NAMALWA (cell line): Measurements from ENCODE around the gene GATAD2A.
"Not testable (repeated sequence)": the region's sequence is repeated elsewhere in the genome, so short reads cannot be mapped to it uniquely, and the experiment has no call there.

Experiments used
- DNase-seq: peaks from one replicate; pipeline ENCODE4 v3.0.0-alpha.2; 2015; ENCODE audit warnings: low spot score

GATAD2A gene

DNA sequence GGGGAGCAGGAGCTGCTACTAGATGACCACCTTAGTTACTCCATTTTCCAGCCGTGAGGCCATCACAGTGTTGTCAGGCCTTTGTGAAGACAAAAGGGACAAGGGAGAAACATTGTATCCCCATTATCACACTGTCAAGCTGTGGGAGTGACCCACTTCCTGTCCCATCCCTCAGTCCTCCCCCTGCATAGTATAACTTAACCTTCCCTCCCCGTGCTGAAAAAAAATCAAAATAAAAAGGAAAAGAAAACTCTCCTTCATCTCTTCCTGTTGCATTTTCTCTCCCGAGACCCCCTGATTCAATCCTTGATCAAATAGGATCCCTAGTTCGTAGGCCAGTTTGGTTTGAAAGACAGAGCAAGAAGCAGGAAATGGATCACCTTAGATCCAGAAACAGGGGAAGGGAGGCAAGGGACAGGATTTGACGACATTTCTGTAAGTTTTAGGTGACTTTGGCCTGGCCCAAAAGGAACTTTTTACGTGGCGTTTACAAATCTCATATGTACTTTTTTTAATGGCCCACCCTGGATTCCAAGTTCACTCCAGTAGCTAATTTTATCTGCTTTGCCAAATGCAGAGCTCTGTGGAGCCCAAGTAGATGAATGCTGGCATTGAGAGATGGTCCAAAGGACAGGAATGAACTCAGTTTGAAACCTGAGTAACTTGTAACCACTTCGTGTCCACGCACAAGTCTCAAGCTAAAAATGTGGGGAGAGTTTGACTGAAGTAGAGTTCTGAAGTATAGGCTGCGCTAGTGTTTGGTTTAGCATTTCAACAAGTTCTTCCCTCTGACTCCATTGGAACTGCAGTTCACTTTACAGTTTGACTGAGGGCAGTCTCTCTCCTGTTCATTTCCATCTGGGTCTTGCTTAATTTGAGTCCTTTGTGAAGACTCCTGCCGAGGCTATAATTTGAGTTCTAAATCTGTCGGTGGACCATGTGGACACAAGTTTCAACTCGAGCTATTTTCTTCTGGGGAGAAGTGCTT, 16.6 kb upstream of the GATAD2A start:
- no peak for DNase-seq

DNA sequence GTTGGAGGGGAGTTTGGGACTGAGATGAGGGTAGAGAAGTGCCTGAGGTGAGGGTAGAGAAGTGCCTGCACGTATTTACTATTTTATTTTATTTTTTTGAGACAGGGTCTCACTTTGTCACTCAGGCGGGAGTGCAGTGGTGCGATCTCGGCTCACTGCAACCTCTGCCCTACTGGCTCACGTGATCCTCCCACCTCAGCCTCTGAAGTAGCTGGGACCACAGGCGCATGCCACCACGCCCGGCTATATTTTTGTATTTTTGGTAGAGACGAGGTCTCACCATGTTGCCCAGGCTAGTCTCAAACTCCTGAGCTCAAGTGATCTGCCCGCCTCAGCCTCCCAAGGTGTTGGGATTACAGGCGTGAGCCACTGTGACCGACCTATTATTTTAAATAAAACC, 15.8 kb upstream of the GATAD2A start:
- DNase-seq = not testable (repeated sequence)

DNA sequence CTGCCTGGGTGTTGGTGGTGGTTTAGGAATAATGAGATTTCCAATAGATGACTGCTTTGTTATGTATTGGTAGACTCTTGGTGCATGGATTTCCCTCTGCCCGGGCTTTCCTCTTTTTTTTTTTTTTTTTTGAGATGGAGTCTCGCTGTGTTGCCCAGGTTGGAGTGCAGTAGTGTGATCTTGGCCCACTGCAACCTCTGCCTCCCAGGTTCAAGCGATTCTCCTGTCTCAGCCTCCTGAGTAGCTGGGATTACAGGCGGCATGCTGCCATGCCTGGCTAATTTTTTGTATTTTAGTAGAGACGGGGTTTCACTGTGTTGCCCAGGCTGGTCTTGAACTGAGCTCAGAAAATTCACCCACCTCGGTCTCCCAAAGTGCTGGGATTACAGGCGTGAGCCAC, 11.1 kb upstream of the GATAD2A start:
- not testable (repeated sequence) for DNase-seq

DNA sequence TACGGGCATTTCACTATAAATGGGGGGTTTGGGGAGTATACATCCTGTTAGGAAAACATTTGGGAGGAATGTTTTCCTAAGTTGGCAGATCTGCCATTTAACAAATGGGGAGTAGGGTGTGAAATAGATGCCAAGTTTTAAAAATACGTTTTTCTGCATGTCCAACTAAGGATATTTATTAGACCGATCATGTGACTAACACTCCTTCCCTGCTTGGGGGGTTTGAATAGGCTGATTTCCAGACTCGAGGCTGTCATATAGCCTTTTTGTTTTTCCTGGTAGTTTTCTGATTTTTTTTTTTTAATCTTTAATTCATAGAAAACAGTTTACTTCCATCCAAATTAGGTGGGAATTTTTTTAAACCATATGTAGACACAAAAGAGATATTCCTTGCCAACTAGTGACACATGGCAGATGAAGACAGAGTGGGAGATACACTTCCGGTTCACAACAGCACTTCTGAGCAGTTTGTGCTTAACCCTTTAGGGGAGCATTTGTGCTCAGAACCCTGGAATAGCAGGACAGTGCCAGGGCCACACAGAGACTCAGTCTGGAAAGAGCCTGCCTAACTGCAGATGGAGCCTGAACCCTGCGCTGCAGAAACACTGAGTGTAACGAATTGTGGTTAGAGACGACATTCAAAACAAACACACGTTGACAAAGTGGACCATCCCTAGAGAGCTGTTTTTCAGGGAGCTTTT, 5.6 kb upstream of the GATAD2A start:
- DNase-seq = no peak

DNA sequence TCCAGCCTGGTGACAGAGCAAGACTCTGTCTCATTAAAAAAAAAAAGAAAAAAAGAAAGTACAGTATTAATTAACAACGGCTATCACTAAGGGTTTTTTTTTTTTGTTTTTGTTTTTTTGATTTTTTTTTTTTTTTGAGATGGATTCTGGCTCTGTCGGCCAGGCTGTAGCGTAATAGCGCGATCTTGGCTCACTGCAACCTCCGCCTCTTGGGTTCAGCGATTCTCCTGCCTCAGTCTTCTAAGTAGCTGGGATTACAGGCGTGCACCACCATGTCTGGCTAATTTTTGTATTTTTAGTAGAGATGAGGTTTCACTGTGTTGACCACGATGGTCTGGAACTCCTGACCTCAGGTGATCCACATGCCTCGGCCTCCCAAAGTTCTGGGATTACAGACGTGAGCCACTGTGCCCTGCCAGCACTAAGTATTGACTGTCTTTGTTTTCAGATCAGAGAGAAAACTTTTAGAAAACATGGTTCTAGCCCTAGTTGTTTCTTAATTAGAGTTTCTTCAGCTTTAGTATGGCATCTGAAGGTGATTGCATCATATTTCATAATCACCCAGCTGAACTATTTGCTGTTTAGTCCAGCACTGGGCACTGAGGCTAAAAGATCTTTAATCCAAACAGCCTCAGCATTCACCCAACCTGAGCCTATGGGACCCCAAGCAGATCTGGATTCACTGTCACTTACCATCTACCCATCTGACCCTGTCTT, 2.7 kb upstream of the GATAD2A start:
- no peak for DNase-seq

DNA sequence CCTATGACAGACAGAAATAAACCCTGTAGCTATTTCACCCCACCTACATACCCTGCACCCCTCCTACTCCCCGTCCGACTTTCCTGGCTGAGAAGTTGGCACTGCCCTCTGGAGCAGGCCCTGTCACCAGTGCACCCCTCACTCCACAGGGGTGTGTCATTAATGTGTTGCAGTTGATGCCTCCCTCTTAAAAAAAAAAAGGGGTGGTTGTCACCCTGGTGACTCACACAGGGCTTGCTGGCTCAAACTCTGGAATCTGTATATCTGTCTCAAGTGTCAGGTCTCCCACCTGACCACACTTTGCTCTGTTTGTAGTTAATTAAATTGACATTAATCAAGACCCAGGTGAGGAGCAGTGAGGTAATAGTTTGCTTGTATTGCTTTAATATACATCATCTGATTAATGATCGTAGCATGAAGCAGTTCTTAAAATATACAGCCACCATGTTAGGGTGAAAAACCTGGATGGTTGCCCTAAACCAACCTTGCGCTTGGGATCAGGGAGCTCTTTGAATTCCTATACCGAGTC, 2.0 kb upstream of the GATAD2A start:
- no peak for DNase-seq

DNA sequence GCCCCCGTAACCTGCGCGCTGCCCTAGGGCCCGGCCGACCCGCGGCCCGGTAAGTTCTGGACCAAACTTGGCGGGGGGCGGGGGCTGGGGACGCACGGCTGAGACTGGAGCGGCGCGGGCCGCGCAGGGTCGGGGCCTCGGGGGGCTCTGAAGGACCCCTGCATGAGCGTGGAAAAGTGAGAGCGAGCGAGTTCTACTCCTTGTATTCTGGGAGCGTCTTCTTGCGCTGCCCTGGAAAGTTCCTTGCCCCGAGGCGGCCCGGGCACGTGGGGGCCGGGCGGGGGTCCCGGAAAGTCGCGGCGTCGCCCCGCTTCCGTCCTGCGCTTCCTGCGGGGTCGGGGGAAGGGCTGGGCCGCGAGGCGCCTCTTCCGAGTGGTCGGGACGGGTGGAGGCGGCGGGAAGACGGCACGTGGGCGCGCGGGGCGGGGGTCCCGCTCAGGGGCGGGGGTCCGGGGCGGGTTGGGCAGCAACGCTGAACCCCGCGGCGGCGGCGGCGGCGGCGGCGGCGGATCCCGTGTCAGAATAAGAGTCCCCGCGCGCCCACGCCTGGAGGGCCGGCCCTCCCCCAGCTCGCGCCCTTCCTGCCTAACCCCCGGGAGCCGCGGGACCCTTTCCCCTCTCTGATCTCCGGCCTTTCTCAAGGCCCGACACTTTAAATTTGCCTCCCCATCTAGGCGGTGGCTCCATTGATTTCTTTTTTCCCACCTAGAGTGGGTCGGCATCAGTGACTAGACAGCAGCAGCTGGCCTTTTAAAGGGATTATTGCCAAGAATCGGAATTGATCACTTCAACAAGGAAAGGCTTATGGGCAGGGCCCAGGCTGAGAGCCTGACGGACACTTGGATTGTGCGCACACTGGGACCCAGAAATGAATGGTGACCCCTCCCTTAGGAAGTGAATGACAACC, 749 bp downstream of the GATAD2A start:
- DNase-seq = peak; percentile 47

DNA sequence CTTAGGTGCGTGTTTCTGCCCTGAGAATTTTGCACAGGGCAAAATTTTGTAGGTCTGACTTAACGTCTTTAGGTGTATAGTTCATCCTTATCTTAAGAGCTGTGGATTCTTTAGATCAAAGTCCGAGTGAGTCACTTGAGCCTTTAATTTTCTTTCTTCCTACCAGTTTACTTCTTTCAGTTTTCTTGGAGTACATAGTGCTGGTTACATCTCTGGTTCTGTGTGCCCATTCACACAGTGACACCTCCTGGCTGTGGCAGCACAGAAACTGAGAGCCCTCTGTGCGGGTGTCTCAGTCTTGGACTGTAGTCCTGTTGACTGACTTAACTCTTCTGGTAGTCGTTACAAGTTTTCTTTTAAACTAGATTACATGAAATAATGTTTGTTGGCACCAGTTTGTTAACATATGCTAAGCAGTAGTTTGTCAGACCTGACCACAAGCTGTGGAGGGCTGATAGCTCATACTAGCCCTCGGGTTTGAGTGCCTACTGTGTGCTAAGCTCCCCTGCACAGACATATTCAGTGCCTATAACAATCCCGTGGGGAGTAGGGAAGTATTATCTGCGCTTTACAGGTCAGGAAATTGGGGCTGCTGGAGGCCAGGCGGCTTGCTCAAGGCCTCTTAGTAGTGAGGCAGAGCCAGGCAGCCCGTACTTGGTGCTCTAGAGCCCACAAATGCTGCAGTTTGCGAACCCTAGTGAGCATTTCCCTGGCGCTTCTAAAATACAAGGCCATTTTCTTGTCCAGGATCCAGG, 1.6 kb downstream of the GATAD2A start:
- peak; percentile 84 for DNase-seq

DNA sequence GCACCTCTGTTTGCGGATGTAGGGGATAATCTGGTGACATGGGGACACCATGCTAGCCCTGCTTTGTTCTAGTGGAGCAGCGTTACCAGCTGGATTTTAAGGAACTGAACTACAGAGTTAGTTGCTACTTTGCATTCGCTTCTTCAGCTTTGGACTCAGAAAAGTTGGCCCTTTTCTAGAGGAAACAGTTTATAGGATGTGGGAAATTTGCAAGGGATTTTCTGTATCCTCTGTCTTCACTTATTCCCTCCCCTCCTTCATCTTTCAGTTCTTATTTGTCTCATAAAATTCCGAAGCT, 2.1 kb downstream of the GATAD2A start:
- peak; percentile 31 for DNase-seq

DNA sequence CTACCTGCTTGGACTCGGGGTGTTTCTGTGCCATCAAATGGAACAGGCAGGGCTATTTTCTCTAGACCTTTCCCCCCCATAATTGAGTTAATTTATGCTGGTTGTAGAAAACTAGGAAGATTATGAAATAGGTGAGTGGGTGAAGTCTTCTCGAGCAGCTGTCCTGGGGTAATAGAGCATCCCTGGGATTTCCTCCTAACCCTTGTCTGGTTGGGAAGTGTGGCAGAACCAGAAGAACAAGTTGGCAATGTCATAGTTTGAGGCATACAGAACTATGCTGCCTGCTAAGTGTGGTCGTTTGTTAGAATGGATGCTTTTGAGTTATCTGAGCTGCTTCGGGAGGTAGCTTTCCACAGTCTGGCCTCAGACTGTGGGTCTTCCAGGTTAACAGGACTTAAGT, 3.7 kb downstream of the GATAD2A start:
- DNase-seq = no peak

DNA sequence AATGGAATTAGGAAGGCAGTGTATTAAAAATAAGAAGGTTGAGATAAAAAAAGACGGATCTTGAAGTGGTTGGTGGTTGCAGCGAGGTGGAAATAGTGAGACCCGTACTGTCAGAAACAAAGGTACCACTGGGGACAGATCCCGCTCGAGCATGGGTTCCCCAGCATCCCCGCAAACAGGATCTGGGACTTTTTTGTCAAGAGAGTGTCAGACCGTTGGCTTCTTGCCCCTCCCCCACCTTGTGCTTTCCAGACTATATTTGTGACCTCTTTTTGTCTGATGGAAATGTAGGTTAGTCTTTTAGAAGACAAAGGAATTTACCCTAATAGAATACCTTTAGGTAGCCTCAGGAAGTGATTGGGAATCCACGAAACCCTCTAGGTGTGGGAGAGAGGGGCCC, 4.2 kb downstream of the GATAD2A start:
- DNase-seq = no peak

DNA sequence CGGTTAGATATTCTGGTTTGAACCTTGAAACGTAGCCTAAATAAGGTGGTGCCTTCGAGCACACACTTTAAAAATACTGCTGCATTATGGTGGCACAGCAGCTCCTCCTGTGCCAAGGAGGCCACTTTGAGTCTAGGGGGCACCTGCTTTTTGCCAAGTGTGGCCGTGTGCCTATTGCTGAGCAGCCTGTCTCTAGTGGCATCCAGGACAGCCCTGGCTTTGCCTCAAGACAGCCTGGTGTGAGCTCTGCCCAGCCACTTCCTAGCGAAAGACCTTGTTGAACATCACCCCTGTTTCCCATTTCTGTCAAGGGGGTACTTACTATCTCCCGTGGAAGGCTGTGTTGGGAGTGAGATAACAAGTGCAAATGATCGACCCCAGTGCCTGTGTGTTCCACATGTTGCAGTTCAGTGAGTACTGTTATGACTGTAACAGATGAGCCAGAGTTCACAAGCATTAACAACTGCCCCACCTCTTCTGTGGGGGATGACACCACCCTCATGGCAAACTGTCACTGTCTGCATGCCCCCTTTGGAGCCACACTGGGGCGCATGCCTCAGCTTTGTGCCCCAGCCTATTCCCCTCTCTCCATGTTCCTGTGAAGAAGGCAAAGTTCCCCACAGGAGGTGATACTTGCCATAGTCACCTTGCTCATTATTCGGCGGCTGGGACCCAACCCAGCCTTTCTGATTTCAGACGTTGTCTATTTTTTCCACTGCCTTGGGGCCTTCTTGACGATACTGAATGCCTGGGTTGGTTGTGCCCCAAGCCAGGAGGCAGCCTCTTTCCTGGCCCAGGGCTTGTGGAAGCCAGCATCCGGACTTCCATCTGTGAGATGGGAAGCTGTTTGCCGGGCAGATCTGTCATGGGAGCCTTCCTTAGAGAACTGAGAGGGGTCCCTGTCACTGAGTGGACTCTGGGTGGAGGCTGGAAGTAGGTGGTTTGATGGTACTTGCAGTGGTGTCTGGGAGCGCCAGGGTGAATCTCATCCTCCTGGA, 5.4 kb downstream of the GATAD2A start:
- no peak for DNase-seq

DNA sequence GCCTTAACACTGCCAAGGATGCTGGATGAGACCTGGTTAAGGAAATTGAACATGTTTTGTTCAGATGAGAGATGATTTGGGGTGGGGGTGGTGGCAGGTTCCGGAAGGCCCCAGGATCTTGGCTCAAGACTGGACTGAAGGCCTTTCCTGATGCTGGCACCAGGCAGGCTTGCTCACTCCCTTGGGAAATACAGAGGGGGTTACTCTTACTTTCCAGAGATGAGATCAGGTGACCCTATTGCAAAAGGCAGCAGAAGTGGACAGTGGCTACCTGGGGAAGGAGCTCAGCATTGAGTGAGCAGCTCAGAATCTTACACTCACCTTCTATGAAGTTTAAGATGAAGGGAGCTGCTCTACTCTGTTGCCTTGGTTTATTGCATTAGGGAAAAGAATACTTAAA, 10.8 kb downstream of the GATAD2A start:
- DNase-seq = no peak

DNA sequence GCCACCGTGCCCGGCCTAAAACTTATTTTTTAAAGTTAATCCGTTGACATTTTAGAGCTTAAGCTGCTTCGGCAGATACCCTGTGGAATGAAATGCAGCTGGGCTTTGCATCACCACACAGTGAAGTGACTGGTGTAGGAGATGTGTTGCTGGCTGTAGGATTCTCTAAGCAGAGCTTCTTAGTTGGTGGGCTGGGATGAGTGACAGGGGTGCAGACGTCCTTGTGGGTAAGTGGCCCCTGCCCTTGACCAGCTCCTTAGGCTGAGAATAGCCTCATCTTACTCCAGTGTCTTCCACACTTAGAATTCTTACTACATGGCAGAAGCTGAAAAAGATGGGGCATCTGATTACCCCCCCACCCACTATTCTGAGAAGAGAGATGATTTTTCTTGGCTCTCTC, 11.6 kb downstream of the GATAD2A start:
- DNase-seq = no peak

DNA sequence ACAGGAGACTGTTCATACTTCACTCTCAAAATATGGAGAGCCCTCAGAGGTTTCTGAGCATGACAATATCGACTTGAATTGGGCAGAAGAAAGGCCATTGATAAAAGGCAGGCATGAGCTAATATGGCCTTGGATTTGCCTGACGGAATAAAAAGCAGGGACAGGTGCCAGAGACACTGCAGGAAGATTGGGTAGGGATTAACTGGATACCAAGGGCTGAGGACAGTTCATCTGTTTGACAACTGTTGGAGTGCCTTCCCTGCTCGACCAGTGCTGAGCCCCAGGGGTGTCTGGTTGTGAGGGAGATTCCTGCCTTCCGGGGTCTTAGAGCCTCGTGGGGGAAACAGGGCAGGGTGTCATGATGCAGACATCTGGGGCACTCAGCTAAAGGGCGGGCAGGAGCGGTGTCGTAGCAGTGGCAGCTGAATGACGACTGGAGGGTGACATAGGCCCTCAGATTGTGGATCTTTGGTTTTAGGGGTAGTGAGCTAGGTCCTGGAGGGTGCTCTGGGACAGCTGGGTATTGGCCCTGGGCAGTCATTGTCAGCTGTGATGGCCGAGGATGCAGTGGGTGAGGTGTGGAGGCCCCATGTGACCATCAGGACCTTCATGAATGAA, 12.3 kb downstream of the GATAD2A start:
- DNase-seq = no peak

DNA sequence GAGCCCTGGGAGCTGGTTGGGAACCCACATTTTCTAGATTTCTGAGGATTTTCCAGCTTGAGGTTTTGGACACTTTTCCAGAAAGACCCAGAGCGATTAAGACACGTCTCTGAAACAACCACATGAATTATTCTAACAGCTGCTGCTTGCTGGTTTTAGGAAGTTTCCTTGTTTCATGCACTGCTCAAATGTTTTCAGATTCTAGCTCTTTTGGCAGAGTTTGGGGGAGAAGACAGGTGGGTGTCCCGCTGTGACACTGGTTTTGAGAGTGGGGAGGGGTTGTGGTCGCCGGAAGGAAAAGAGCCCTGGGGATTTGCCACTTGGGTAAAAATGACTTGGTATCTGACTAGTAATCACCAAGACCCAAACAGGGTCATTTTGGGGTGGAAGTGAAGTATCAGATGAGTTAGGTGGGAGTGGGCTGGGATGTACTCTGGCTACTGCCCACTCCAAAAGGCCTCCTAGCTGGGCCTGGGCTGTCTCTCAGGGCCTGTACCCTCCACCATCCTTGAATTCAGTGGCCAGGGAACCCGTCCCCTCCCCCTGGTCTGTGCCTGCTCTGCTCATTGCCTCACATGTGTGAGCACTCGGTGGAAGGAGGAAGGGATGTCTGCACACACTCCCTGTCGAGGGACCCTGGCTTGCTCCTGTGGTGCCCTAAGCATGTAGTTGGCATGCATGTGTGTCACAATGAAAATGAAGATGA, 13.2 kb downstream of the GATAD2A start:
- no peak for DNase-seq

DNA sequence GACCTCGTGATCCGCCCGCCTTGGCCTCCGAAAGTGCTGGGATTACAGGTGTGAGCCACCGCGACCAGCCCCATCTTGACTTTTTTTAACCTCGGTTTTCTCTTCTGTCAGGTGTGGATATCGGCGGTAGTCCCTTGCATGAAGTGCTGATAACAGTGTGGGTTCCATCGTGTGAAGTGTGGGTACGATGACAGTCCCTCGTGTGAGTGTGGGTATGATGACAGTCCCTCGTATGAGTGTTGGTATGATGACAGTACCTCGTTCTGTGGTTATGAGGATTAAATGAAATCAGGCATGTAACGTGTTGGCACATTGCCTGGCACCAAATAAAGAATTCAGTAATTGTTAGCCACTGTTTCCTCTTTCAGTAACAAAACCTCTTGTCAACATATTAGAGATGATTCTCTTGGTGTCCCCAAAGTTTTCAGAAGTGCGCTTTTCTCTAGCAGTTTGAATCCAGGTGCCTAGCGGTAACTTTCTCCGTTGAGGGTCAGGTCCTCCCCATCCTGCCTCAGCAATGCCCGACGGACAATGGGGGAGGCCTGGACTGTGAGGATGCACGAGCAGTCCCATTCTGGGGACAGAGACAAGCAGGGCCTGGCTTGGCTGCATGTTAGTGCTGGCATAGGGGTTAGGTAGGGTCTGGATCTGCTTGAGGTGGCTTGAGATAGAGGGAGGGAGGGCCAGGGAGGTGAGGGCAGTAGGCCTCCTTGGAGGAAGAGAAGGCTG, 15.3 kb downstream of the GATAD2A start:
- no peak for DNase-seq

DNA sequence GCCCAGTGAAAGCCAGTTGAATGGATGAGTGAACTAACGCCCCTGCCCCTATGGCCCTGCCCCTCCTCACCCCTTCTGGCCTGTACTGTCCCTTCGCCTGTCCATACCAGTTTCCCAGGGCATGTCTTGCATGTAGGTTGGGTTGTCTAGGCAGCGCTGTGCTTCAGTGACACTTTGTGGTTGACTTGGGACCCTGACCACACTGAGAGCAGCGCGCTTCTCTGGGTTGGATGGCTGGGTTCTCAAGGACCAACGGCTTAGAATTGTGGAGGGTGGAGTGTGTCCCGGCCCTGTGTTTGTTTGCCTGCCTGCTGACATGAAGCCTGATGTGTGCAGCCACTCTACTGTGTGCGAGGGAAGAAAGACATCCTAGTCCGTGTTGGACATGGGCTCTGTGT, 15.8 kb downstream of the GATAD2A start:
- no peak for DNase-seq
